GM23338 (cell line): ENCODE measurements around the gene GK. TPM values are rescaled to one million over a fixed set of nuclear protein-coding genes. Genes with fewer than 3 reads are reported as not detected.
A peak's percentile ranks its signal among the peaks of the same experiment; 100 is the strongest.

Experiments
- ATAC-seq: fragments of 200-7000 bp; cut with Tn5 transposase; 3 replicates; pipeline ENCODE4 v1.9.1; 2020
- DNase-seq: peaks from one replicate; pipeline ENCODE4 v3.0.0-alpha.2; 2015; ENCODE audit warnings: low spot score
- H2AFZ ChIP-seq: fragments of 200-600 bp; sonication (generic); 2 replicates; pipeline ENCODE4 v1.8.0; 2016; ENCODE audit warnings: antibody characterized with exemption, mild to moderate bottlenecking, moderate library complexity
- H3F3A ChIP-seq: fragments of 200-600 bp; sonication (generic); replicated peaks from 2 replicates; pipeline ENCODE4 v1.8.0; 2017; ENCODE audit warnings: antibody characterized with exemption, mixed run types, low read depth
- H3K27ac ChIP-seq: fragments of 200-600 bp; sonication (generic); 2 replicates; pipeline ENCODE4 v1.6.1; 2016; ENCODE audit warnings: low read depth
- H3K27me3 ChIP-seq: fragments of 200-600 bp; sonication (generic); 2 replicates; pipeline ENCODE4 v1.8.0; 2016; ENCODE audit warnings: mild to moderate bottlenecking, mixed run types, moderate library complexity; ENCODE audit not compliant: insufficient read depth
- H3K36me3 ChIP-seq: fragments of 200-600 bp; sonication (generic); 2 replicates; pipeline ENCODE4 v1.8.0; 2016; ENCODE audit warnings: mild to moderate bottlenecking; ENCODE audit not compliant: insufficient read depth
- H3K4me1 ChIP-seq: fragments of 200-600 bp; sonication (generic); 2 replicates; pipeline ENCODE4 v1.8.0; 2016; ENCODE audit warnings: mild to moderate bottlenecking, moderate library complexity; ENCODE audit not compliant: insufficient read depth
- H3K4me2 ChIP-seq: fragments of 200-600 bp; sonication (generic); 2 replicates; pipeline ENCODE4 v1.7.1; 2017; ENCODE audit warnings: mixed run types
- H3K4me3 ChIP-seq: fragments of 200-600 bp; sonication (generic); 2 replicates; pipeline ENCODE4 v1.6.1; 2016; ENCODE audit warnings: mixed run types
- H3K79me2 ChIP-seq: fragments of 200-600 bp; sonication (generic); replicated peaks from 2 replicates; pipeline ENCODE4 v1.8.0; 2017; ENCODE audit warnings: mild to moderate bottlenecking; ENCODE audit not compliant: insufficient read depth
- H3K9me2 ChIP-seq: fragments of 200-600 bp; sonication (generic); 2 replicates; pipeline ENCODE4 v1.8.0; 2017; ENCODE audit not compliant: insufficient read depth
- H4K20me1 ChIP-seq: fragments of 200-600 bp; sonication (generic); replicated peaks from 2 replicates; pipeline ENCODE4 v1.8.0; 2017; ENCODE audit warnings: mild to moderate bottlenecking; ENCODE audit not compliant: insufficient read depth
- H3K27ac Mint-ChIP-seq: 2 replicates; pipeline ENCODE4 v1.8.0; 2020; ENCODE audit warnings: inconsistent platforms, mild to moderate bottlenecking, moderate library complexity, mixed read lengths
- H3K27me3 Mint-ChIP-seq: 3 replicates; pipeline ENCODE4 v1.8.0; 2022; ENCODE audit warnings: low read depth, mild to moderate bottlenecking, moderate library complexity, mixed read lengths, inconsistent platforms; ENCODE audit not compliant: insufficient read depth, poor library complexity
- H3K36me3 Mint-ChIP-seq: 3 replicates; pipeline ENCODE4 v1.8.0; 2021; ENCODE audit warnings: low read depth, mild to moderate bottlenecking, inconsistent platforms, moderate library complexity, mixed read lengths
- H3K4me1 Mint-ChIP-seq: 3 replicates; pipeline ENCODE4 v1.8.0; 2020; ENCODE audit warnings: mild to moderate bottlenecking, inconsistent platforms, mixed read lengths
- H3K4me3 Mint-ChIP-seq: 3 replicates; pipeline ENCODE4 v1.8.0; 2021; ENCODE audit warnings: moderate library complexity, mild to moderate bottlenecking, inconsistent platforms, mixed read lengths
- H3K9me3 Mint-ChIP-seq: 3 replicates; pipeline ENCODE4 v1.8.0; 2020; ENCODE audit warnings: moderate library complexity, mild to moderate bottlenecking, inconsistent platforms, mixed read lengths
- EZH2phosphoT487 ChIP-seq: fragments of 200-600 bp; sonication (generic); IDR thresholded peaks from one replicate; pipeline ENCODE4 v1.8.1; 2018; ENCODE audit warnings: antibody characterized with exemption; ENCODE audit not compliant: unreplicated experiment
- JUNB ChIP-seq: IDR thresholded peaks from one replicate; pipeline ENCODE4 v1.6.1; 2016; ENCODE audit warnings: antibody characterized with exemption; ENCODE audit not compliant: unreplicated experiment
- NANOG ChIP-seq: IDR thresholded peaks from 2 replicates; pipeline ENCODE4 v1.6.1; 2016; ENCODE audit warnings: antibody characterized with exemption, borderline replicate concordance
- polyA plus RNA-seq: library from polyadenylated mRNA; unstranded; fragments of >200 nt; fragmentation: Nextera tagmentation; extraction: Ambion mirVana; gene quantifications from 2 replicates; pipeline ENCODE4 v1.2.1, GENCODE V29; 2016
- total RNA-seq: library from RNA; depleted of rRNA; stranded (reverse); fragments of >200 nt; shearing (Covaris generic); gene quantifications from 2 replicates; pipeline ENCODE4 v1.2.3, GENCODE V29; 2014
- TF ChIP-seq, protein P1 (sequence below): fragments of 250-450 bp; sonication (Bioruptor Pico); IDR thresholded peaks from 2 replicates; pipeline ENCODE4 v1.5.0; 2020; ENCODE audit warnings: mild to moderate bottlenecking, moderate library complexity

Gene GK
- total and polyA plus RNA-seq, 2 experiments from 2014 or later = 8.4 to 10.8 TPM

DNA sequence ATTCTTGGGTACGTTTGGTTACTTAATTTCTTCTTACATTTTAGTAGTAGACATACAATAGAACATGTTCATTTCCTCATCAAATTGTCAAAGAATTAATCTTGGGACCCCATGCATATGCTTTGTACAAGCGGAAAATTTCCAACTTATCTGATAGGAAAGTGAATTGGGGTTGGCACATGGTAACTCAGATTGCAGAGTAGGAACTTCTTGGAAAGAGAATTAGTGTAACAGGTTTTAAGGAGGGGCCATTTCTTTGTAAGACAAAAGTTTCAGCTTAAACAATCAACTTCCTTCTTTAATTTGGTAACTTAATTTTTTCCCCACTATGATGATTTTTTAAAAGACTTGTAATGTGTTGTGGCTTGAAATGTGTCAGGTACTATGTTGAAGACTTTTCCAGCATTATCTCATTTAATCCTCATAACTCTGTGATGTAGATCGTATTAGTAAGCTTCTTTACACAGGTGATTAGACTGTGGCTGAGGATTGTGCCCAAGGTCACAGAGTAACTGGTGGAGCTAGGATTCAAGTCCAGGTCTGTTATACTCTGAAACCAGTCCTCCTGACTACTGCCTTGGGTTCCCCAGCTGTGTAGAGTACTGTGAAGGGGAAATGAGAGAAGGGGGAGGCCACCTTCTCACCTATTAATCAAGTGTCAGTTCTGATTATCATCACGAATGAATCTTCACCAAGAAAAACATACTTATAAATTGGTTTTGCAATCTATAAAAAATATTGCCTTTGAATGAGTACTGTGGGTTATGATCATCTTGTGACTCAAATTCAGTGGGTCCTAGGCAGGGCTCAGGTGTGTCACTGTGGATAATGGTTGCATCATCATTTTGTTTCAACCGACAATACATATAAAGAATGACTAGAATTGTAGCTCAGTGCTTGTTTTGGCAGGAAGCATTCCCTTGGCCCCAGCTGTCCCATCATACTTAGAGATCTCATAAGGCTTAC, 4.3 kb downstream of the GK start:
- Mint-ChIP-seq H3K4me1 (no peaks in the 10 kb centered on the region; the same call in 2 of the 3 replicates), H3K27ac (0 out of 2 replicates have a peak overlapping the region, but pooled peaks have one; percentile 59), H3K36me3 (no peaks in the 10 kb centered on the region), H3K4me3 (no peak overlapping the region), H3K27me3 (no peaks in the 10 kb centered on the region), H3K9me3 (no peaks in the 10 kb centered on the region)
- Histone ChIP-seq H3K36me3 (no peaks in the 10 kb centered on the region), H3K4me2 (no peak overlapping the region), H2AFZ (no peak overlapping the region), H3K27me3 (no peaks in the 10 kb centered on the region), H3K4me3 (no peak overlapping the region), H3K4me1 (no peaks in the 10 kb centered on the region), H3F3A (no peaks in the 10 kb centered on the region), H4K20me1 (no peaks in the 10 kb centered on the region), H3K79me2 (no peaks in the 10 kb centered on the region), H3K27ac (no peak overlapping the region), H3K9me2 (no peaks in the 10 kb centered on the region)
- TF ChIP-seq JUNB = no peak
- TF ChIP-seq NANOG = no peak
- TF ChIP-seq EZH2phosphoT487 = no peak
- TF ChIP-seq, protein P1, sequence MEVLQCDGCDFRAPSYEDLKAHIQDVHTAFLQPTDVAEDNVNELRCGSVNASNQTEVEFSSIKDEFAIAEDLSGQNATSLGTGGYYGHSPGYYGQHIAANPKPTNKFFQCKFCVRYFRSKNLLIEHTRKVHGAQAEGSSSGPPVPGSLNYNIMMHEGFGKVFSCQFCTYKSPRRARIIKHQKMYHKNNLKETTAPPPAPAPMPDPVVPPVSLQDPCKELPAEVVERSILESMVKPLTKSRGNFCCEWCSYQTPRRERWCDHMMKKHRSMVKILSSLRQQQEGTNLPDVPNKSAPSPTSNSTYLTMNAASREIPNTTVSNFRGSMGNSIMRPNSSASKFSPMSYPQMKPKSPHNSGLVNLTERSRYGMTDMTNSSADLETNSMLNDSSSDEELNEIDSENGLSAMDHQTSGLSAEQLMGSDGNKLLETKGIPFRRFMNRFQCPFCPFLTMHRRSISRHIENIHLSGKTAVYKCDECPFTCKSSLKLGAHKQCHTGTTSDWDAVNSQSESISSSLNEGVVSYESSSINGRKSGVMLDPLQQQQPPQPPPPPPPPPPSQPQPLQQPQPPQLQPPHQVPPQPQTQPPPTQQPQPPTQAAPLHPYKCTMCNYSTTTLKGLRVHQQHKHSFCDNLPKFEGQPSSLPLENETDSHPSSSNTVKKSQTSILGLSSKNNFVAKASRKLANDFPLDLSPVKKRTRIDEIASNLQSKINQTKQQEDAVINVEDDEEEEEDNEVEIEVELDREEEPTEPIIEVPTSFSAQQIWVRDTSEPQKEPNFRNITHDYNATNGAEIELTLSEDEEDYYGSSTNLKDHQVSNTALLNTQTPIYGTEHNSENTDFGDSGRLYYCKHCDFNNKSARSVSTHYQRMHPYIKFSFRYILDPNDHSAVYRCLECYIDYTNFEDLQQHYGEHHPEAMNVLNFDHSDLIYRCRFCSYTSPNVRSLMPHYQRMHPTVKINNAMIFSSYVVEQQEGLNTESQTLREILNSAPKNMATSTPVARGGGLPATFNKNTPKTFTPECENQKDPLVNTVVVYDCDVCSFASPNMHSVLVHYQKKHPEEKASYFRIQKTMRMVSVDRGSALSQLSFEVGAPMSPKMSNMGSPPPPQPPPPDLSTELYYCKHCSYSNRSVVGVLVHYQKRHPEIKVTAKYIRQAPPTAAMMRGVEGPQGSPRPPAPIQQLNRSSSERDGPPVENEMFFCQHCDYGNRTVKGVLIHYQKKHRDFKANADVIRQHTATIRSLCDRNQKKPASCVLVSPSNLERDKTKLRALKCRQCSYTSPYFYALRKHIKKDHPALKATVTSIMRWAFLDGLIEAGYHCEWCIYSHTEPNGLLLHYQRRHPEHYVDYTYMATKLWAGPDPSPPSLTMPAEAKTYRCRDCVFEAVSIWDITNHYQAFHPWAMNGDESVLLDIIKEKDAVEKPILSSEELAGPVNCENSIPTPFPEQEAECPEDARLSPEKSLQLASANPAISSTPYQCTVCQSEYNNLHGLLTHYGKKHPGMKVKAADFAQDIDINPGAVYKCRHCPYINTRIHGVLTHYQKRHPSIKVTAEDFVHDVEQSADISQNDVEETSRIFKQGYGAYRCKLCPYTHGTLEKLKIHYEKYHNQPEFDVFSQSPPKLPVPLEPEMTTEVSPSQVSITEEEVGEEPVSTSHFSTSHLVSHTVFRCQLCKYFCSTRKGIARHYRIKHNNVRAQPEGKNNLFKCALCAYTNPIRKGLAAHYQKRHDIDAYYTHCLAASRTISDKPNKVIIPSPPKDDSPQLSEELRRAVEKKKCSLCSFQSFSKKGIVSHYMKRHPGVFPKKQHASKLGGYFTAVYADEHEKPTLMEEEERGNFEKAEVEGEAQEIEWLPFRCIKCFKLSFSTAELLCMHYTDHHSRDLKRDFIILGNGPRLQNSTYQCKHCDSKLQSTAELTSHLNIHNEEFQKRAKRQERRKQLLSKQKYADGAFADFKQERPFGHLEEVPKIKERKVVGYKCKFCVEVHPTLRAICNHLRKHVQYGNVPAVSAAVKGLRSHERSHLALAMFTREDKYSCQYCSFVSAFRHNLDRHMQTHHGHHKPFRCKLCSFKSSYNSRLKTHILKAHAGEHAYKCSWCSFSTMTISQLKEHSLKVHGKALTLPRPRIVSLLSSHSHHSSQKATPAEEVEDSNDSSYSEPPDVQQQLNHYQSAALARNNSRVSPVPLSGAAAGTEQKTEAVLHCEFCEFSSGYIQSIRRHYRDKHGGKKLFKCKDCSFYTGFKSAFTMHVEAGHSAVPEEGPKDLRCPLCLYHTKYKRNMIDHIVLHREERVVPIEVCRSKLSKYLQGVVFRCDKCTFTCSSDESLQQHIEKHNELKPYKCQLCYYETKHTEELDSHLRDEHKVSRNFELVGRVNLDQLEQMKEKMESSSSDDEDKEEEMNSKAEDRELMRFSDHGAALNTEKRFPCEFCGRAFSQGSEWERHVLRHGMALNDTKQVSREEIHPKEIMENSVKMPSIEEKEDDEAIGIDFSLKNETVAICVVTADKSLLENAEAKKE = no peak
- DNase-seq (no peak), ATAC-seq (no peak)

DNA sequence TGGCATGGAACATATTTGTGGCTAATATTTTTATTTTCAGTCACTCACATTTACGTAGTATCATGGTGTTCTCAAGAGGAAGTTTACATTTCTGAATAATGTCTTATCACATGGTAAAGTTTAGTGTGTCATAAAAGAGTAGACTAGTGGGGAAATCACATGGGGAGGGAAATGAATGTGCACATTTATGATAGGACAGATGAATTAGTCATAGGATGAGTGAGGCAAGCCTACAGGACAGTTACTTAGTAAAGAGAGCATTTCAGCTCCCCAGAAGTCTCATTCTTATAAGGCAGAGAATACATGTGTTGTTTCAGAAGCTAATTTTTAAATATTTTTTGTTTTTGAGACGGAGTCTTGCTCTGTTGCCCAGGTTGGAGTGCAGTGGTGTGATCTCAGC, 6.2 kb downstream of the GK start:
- H3F3A ChIP-seq = no peaks in the 10 kb centered on the region
- Mint-ChIP-seq H3K9me3 (no peaks in the 10 kb centered on the region), H3K4me3 (no peak overlapping the region), H3K4me1 (peaks cover 3% of the 10 kb centered on the region; the same call in 2 of the 3 replicates), H3K27ac (no peak overlapping the region), H3K27me3 (no peaks in the 10 kb centered on the region), H3K36me3 (no peaks in the 10 kb centered on the region)
- H3K79me2 ChIP-seq = no peaks in the 10 kb centered on the region
- peaks cover 8% of the 10 kb centered on the region; the same call in 1 of the 2 replicates for H3K4me1 ChIP-seq
- no peak overlapping the region for H2AFZ ChIP-seq
- ATAC-seq = no peak
- DNase-seq = no peak
- H3K27ac ChIP-seq = no peak overlapping the region
- no peaks in the 10 kb centered on the region for H3K36me3 ChIP-seq
- H3K27me3 ChIP-seq = no peaks in the 10 kb centered on the region
- no peak overlapping the region for H3K4me2 ChIP-seq
- H3K4me3 ChIP-seq = no peak overlapping the region
- H3K9me2 ChIP-seq = no peaks in the 10 kb centered on the region
- no peaks in the 10 kb centered on the region for H4K20me1 ChIP-seq
- TF ChIP-seq NANOG = no peak
- TF ChIP-seq, protein P1 = no peak
